ENCODE measurements around the gene LAMC3. TPM values are rescaled to one million over a fixed set of nuclear protein-coding genes. Genes with fewer than 3 reads are reported as not detected.

Gene LAMC3
- total RNA-seq, 1 experiment from 2014 or later = not detected

- ChIA-PET CTCF (no interaction called here), POLR2A (no interaction called here)
- TF ChIP-seq CTCF (IDR thresholded peaks at IDR 0.05; ENCODE audit: unreplicated experiment) = no peak
- Mint-ChIP-seq H3K4me3 (ENCODE audit: unreplicated experiment) (no peak overlapping the region), H3K4me1 (ENCODE audit: insufficient read depth, unreplicated experiment) (no peaks in the 10 kb centered on the region), H3K27ac (ENCODE audit: low read depth, unreplicated experiment) (no peak overlapping the region), H3K27me3 (ENCODE audit: insufficient read depth, unreplicated experiment) (no peaks in the 10 kb centered on the region), H3K9me3 (ENCODE audit: unreplicated experiment) (no peaks in the 10 kb centered on the region), H3K36me3 (ENCODE audit: insufficient read depth, unreplicated experiment) (peaks cover 96% of the 10 kb centered on the region)
- DNase-seq (ENCODE audit: unreplicated experiment) = no peak
- BruUV-seq (replicated peaks) = no TSS peak
- intact Hi-C loops (cut with micrococcal nuclease) = no loop called here
Measured at GRCh38 chr9:131140550-131140949, 131.6 kb downstream of the LAMC3 start.

DNA sequence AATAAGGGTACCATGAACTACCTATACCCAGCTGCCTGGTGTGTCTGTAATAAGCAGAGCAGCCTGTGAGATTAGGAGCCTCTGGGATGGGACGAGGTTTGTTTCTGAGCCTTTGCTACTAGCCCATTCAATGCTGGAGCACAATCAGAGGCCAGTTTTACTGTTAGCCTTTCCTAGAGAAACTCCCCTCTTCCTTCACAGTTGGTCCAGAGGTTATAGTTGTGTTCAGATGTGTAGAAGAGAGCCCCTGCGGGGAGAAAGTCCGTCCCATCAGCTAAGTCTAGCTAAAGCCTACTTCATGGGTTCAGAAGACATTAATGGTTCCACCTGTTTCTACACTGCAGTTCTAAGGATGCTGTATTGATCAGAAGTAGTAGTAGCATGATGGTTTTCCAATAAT lies 133.2 kb downstream of the LAMC3 start:
- H3K4me1 Mint-ChIP-seq (ENCODE audit: insufficient read depth, unreplicated experiment) = no peaks in the 10 kb centered on the region
- DNase-seq (ENCODE audit: unreplicated experiment) = no peak
- H3K36me3 Mint-ChIP-seq (ENCODE audit: insufficient read depth, unreplicated experiment) = peaks cover 96% of the 10 kb centered on the region
- POLR2A ChIA-PET = interaction anchor here (1.0 to 1.4 kb wide), 2 partner anchors 17 to 194 kb away, joined by 3 read pairs; partner anchors contain the start of gene NUP214
- no peaks in the 10 kb centered on the region for H3K27me3 Mint-ChIP-seq (ENCODE audit: insufficient read depth, unreplicated experiment)
- TF ChIP-seq CTCF (IDR thresholded peaks at IDR 0.05; ENCODE audit: unreplicated experiment) = no peak
- CTCF ChIA-PET = interaction anchor here (1.1 kb wide), 1 partner anchor 36 kb away, joined by 3 read pairs; no protein-coding TSS in a partner anchor
- no peak overlapping the region for H3K4me3 Mint-ChIP-seq (ENCODE audit: unreplicated experiment)
- intact Hi-C loops (cut with micrococcal nuclease) = no loop called here
- H3K9me3 Mint-ChIP-seq (ENCODE audit: unreplicated experiment) = no peaks in the 10 kb centered on the region
- BruUV-seq (replicated peaks) = no TSS peak
- no peak overlapping the region for H3K27ac Mint-ChIP-seq (ENCODE audit: low read depth, unreplicated experiment)

Other genes with a start within 250 kb of the LAMC3 start
- gene ABL1, start 173.9 kb upstream of the LAMC3 start, total RNA-seq (2022) = 67.5 TPM in 2 replicates
- not detected in 2 replicates for gene QRFP, start 112.4 kb upstream of the LAMC3 start, total RNA-seq (2022)
- 1.6 and 2.8 TPM in 2 replicates for gene FIBCD1, start 69.9 kb upstream of the LAMC3 start, total RNA-seq (2022)
- 2.6 and 4.1 TPM in 2 replicates for gene AIF1L, start 87.4 kb downstream of the LAMC3 start, total RNA-seq (2022)
- 41.8 and 46.9 TPM in 2 replicates for gene NUP214, start 116.4 kb downstream of the LAMC3 start, total RNA-seq (2022)

All from MCF 10A (cell line).